H1 (cell line): ENCODE results near the gene VPS37D. TPM values are rescaled to one million over a fixed set of nuclear protein-coding genes. Genes with fewer than 3 reads are reported as not detected.

Experiments used
- CHD2 ChIP-seq: IDR thresholded peaks from 2 replicates; pipeline ENCODE4 v1.6.1; 2012; ENCODE audit warnings: low read length, improper control_type of control experiment
- CTCF ChIP-seq, 3 experiments: IDR thresholded peaks; 1 replicate in 2 of 3; 2 replicates in 1 of 3; pipeline versions ENCODE4 v1.5.1 to v1.6.1; 2011; ENCODE audit warnings: low read length in 3 of 3, mild to moderate bottlenecking in 3 of 3, inconsistent platforms in 2 of 3, low read depth in 1 of 3, moderate library complexity in 1 of 3; ENCODE audit not compliant: insufficient read depth in 1 of 3; ENCODE audit errors: control extremely low read depth in 1 of 3
- HDAC2 ChIP-seq, 2 experiments: fragments of 300-600 bp in 1 of 2; sonication (generic) in 1 of 2; IDR thresholded peaks; 2 replicates each; pipeline ENCODE4 v1.6.1; 2011 to 2012; ENCODE audit warnings: low read depth in 2 of 2, low read length in 2 of 2, mild to moderate bottlenecking in 2 of 2, moderate library complexity in 2 of 2, borderline replicate concordance in 1 of 2, inconsistent platforms in 1 of 2
- JUND ChIP-seq: IDR thresholded peaks from 2 replicates; pipeline ENCODE4 v1.6.1; 2011; ENCODE audit warnings: mild to moderate bottlenecking, improper control_type of control experiment, low read length
- SP1 ChIP-seq: IDR thresholded peaks from 2 replicates; pipeline ENCODE4 v1.6.1; 2011; ENCODE audit warnings: low read depth, low read length
- SRF ChIP-seq: IDR thresholded peaks from 2 replicates; pipeline ENCODE4 v1.6.1; 2011; ENCODE audit warnings: mild to moderate bottlenecking, low read depth, low read length, moderate library complexity
- polyA plus RNA-seq, 7 experiments: library from polyadenylated mRNA; depleted of rRNA in 3 of 7; stranded (reverse) in 5 of 7; unstranded in 2 of 7; fragments of >200 nt in 5 of 7; fragments of 200-250 nt in 2 of 7; gene quantifications; 1 replicate in 5 of 7; 2 replicates in 1 of 7; 4 replicates in 1 of 7; pipeline versions ENCODE4 v1.2.1 to v1.2.3, GENCODE V29; 2011 to 2013; ENCODE audit warnings: missing spikeins in 2 of 7, mixed read lengths in 2 of 7
- total RNA-seq: library from RNA; stranded (reverse); fragmentation: NEBNext Ultra II Directional; extraction: Animal tissue kit (Norgen Biotek cat#: 25700); gene quantifications from 2 replicates; pipeline ENCODE4 v1.2.1, GENCODE V29; 2021
- TF ChIP-seq, protein P1 (sequence below): fragments of 300-600 bp; sonication (generic); IDR thresholded peaks from 2 replicates; pipeline ENCODE4 v1.7.1; 2012; ENCODE audit warnings: low read length, moderate library complexity, mild to moderate bottlenecking, inconsistent platforms; ENCODE audit not compliant: insufficient replicate concordance

The VPS37D gene
- total and polyA plus RNA-seq, 2 of the 8 experiments (the other 6 are each of a cell fraction or from before 2014, with no cell fraction given), result 3.4 to 5.0 TPM

GRCh38 chr7:73701357-73701995 is 33.8 kb downstream of the VPS37D start (continued):
- TF ChIP-seq, protein P1, sequence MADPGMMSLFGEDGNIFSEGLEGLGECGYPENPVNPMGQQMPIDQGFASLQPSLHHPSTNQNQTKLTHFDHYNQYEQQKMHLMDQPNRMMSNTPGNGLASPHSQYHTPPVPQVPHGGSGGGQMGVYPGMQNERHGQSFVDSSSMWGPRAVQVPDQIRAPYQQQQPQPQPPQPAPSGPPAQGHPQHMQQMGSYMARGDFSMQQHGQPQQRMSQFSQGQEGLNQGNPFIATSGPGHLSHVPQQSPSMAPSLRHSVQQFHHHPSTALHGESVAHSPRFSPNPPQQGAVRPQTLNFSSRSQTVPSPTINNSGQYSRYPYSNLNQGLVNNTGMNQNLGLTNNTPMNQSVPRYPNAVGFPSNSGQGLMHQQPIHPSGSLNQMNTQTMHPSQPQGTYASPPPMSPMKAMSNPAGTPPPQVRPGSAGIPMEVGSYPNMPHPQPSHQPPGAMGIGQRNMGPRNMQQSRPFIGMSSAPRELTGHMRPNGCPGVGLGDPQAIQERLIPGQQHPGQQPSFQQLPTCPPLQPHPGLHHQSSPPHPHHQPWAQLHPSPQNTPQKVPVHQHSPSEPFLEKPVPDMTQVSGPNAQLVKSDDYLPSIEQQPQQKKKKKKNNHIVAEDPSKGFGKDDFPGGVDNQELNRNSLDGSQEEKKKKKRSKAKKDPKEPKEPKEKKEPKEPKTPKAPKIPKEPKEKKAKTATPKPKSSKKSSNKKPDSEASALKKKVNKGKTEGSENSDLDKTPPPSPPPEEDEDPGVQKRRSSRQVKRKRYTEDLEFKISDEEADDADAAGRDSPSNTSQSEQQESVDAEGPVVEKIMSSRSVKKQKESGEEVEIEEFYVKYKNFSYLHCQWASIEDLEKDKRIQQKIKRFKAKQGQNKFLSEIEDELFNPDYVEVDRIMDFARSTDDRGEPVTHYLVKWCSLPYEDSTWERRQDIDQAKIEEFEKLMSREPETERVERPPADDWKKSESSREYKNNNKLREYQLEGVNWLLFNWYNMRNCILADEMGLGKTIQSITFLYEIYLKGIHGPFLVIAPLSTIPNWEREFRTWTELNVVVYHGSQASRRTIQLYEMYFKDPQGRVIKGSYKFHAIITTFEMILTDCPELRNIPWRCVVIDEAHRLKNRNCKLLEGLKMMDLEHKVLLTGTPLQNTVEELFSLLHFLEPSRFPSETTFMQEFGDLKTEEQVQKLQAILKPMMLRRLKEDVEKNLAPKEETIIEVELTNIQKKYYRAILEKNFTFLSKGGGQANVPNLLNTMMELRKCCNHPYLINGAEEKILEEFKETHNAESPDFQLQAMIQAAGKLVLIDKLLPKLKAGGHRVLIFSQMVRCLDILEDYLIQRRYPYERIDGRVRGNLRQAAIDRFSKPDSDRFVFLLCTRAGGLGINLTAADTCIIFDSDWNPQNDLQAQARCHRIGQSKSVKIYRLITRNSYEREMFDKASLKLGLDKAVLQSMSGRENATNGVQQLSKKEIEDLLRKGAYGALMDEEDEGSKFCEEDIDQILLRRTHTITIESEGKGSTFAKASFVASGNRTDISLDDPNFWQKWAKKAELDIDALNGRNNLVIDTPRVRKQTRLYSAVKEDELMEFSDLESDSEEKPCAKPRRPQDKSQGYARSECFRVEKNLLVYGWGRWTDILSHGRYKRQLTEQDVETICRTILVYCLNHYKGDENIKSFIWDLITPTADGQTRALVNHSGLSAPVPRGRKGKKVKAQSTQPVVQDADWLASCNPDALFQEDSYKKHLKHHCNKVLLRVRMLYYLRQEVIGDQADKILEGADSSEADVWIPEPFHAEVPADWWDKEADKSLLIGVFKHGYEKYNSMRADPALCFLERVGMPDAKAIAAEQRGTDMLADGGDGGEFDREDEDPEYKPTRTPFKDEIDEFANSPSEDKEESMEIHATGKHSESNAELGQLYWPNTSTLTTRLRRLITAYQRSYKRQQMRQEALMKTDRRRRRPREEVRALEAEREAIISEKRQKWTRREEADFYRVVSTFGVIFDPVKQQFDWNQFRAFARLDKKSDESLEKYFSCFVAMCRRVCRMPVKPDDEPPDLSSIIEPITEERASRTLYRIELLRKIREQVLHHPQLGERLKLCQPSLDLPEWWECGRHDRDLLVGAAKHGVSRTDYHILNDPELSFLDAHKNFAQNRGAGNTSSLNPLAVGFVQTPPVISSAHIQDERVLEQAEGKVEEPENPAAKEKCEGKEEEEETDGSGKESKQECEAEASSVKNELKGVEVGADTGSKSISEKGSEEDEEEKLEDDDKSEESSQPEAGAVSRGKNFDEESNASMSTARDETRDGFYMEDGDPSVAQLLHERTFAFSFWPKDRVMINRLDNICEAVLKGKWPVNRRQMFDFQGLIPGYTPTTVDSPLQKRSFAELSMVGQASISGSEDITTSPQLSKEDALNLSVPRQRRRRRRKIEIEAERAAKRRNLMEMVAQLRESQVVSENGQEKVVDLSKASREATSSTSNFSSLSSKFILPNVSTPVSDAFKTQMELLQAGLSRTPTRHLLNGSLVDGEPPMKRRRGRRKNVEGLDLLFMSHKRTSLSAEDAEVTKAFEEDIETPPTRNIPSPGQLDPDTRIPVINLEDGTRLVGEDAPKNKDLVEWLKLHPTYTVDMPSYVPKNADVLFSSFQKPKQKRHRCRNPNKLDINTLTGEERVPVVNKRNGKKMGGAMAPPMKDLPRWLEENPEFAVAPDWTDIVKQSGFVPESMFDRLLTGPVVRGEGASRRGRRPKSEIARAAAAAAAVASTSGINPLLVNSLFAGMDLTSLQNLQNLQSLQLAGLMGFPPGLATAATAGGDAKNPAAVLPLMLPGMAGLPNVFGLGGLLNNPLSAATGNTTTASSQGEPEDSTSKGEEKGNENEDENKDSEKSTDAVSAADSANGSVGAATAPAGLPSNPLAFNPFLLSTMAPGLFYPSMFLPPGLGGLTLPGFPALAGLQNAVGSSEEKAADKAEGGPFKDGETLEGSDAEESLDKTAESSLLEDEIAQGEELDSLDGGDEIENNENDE, result no peak
- TF ChIP-seq JUND (0 out of 2 replicates have a peak, but pooled peaks have one; percentile 47), CTCF (IDR thresholded peaks at IDR 0.05; ENCODE audit: control extremely low read depth in 1 of 3, insufficient read depth in 1 of 3, low read depth in 1 of 3, low read length in 3 of 3) (peak in 2 of 3 experiments; percentile 75 to 91; a peak in 3 of 4 replicates), CHD2 (0 out of 2 replicates have a peak, but pooled peaks have one; percentile 14), SP1 (no peak), HDAC2 (IDR thresholded peaks at IDR 0.05; ENCODE audit: borderline replicate concordance in 1 of 2, low read depth in 2 of 2, low read length in 2 of 2) (0 out of 4 replicates have a peak, but pooled peaks of 1 of the 2 experiments have one; percentile 35), SRF (no peak)
